Eye (tissue), 1 donor: ENCODE results near the gene CFAP157.
A peak's percentile ranks its signal among the peaks of the same experiment; 100 is the strongest.

Source experiments
- DNase-seq: peaks from one replicate; pipeline ENCODE4 v3.0.0-alpha.2; 2015

The CFAP157 gene

GRCh38 chr9:127693697-127694096, 13.1 kb upstream of the CFAP157 start:
- DNase-seq: no peak

GRCh38 chr9:127694890-127695720, 11.7 kb upstream of the CFAP157 start:
- peak; percentile 58 for DNase-seq

- no peak for DNase-seq
Observed at GRCh38 chr9:127697575-127697974, 9.2 kb upstream of the CFAP157 start.

GRCh38 chr9:127698386-127698785, 8.4 kb upstream of the CFAP157 start:
- no peak for DNase-seq

GRCh38 chr9:127698985-127699670, 7.7 kb upstream of the CFAP157 start:
- peak; percentile 97 for DNase-seq

GRCh38 chr9:127700140-127700539, 6.6 kb upstream of the CFAP157 start:
- DNase-seq: no peak

- no peak for DNase-seq
Observed at GRCh38 chr9:127700594-127701255, 6.1 kb upstream of the CFAP157 start.

- DNase-seq: no peak
Observed at GRCh38 chr9:127703289-127703946, 3.4 kb upstream of the CFAP157 start.

- peak; percentile 48 for DNase-seq
Observed at GRCh38 chr9:127705577-127706379, 1.0 kb upstream of the CFAP157 start.

- no peak for DNase-seq
Observed at GRCh38 chr9:127707766-127708165, 978 bp downstream of the CFAP157 start.

- no peak for DNase-seq
Observed at GRCh38 chr9:127708952-127709587, 2.3 kb downstream of the CFAP157 start.

- DNase-seq: no peak
Observed at GRCh38 chr9:127710204-127710783, 3.5 kb downstream of the CFAP157 start.

- DNase-seq: peak; percentile 47
Observed at GRCh38 chr9:127711226-127711701, 4.5 kb downstream of the CFAP157 start.

GRCh38 chr9:127711831-127712274, 5.1 kb downstream of the CFAP157 start:
- DNase-seq: no peak

- no peak for DNase-seq
Observed at GRCh38 chr9:127712371-127712770, 5.6 kb downstream of the CFAP157 start.

GRCh38 chr9:127712867-127713266, 6.1 kb downstream of the CFAP157 start:
- DNase-seq: no peak

GRCh38 chr9:127714020-127714750, 7.4 kb downstream of the CFAP157 start:
- no peak for DNase-seq

- DNase-seq: no peak
Observed at GRCh38 chr9:127714951-127715469, 8.2 kb downstream of the CFAP157 start.

- peak; percentile 98 for DNase-seq
Observed at GRCh38 chr9:127715470-127716337, 8.9 kb downstream of the CFAP157 start, which contains the start of the genes PTRH1 and TTC16. PTRH1 (minus strand) TSS chr9:127715663; CDS start chr9:127715639, 24 bp downstream. TTC16 (plus strand) TSS chr9:127716079; CDS start chr9:127716146, 67 bp downstream.
